Measurements from ENCODE around the gene USP37.
"Not testable (repeated sequence)": the region's sequence is repeated elsewhere in the genome, so short reads cannot be mapped to it uniquely, and the experiment has no call there.

The USP37 gene

DNA sequence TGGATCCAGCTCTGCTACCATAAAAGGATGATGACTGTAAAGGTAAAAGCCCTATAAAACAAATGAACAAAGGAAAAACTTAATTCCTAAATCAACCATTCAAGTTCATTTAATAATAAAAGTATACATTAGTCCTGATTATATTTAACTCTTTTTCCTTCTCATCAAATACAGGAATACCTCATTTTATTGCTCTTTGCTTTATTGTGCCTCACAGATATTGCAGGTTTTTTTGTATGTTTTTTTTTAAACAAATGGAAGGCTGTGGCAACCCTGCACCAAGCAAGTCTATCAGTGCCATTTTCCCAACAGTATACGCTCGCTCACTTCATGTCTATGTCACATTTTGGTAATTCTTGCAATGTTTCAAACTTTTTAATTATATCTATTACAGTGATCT, 38.2 kb downstream of the USP37 start:
- H3K9me3 ChIP-seq (ENCODE audit: control insufficient read depth, insufficient read depth, low read length): no peaks in the 10 kb centered on the region
- no peaks in the 10 kb centered on the region for H3K4me1 ChIP-seq (ENCODE audit: insufficient read depth, low read length)
- no peak overlapping the region for H3K9ac ChIP-seq (ENCODE audit: low read depth, low read length)
- peaks cover 8% of the 10 kb centered on the region for H3K36me3 ChIP-seq (ENCODE audit: insufficient read depth, low read length)

- H3K4me1 ChIP-seq (ENCODE audit: insufficient read depth, low read length); H3K36me3 ChIP-seq (ENCODE audit: insufficient read depth, low read length); H3K9me3 ChIP-seq (ENCODE audit: control insufficient read depth, insufficient read depth, low read length); H3K9ac ChIP-seq (ENCODE audit: low read depth, low read length): not testable (repeated sequence)
Observed at GRCh38 chr2:218528409-218528808, 39.7 kb downstream of the USP37 start.

- Histone ChIP-seq H3K36me3 (ENCODE audit: insufficient read depth, low read length) (peaks cover 5% of the 10 kb centered on the region; the same call in 1 of the 2 replicates), H3K4me1 (ENCODE audit: insufficient read depth, low read length) (no peaks in the 10 kb centered on the region), H3K9ac (ENCODE audit: low read depth, low read length) (no peak overlapping the region)
Observed at GRCh38 chr2:218523651-218524050, 44.5 kb downstream of the USP37 start.

DNA sequence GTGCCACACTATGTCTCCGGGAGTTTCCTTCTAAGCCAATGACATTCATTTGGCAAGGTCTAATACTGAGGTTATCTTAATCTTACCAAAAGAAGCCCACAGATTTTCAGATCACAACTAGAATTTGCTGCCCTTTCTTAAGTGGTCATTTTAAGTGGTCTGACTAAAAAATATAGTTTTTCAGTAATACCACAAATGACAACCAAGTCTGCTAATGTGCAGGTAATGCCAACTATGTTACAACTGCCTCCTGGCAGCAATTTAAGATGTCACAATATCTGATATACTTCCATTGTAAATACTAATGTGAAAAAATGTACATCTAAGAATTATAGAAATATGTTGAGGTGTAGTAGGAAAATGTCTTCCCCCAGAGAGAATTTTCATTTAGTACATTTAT, 49.3 kb downstream of the USP37 start:
- Histone ChIP-seq H3K36me3 (ENCODE audit: insufficient read depth, low read length) (no peaks in the 10 kb centered on the region), H3K4me1 (ENCODE audit: insufficient read depth, low read length) (no peaks in the 10 kb centered on the region), H3K9ac (ENCODE audit: low read depth, low read length) (no peak overlapping the region)

More at GRCh38 chr2:218523651-218524050, 44.5 kb downstream of the USP37 start:
- H3K9me3 ChIP-seq (ENCODE audit: control insufficient read depth, insufficient read depth, low read length): no peaks in the 10 kb centered on the region; the same call in 1 of the 2 replicates

GRCh38 chr2:218517434-218518206, 50.5 kb downstream of the USP37 start:
- H3K4me1 ChIP-seq (ENCODE audit: insufficient read depth, low read length): no peaks in the 10 kb centered on the region
- no peak overlapping the region for H3K9ac ChIP-seq (ENCODE audit: low read depth, low read length)
- H3K36me3 ChIP-seq (ENCODE audit: insufficient read depth, low read length): no peaks in the 10 kb centered on the region
- no peaks in the 10 kb centered on the region for H3K9me3 ChIP-seq (ENCODE audit: control insufficient read depth, insufficient read depth, low read length)

More for the DNA sequence above, 49.3 kb downstream of the USP37 start:
- H3K9me3 ChIP-seq (ENCODE audit: control insufficient read depth, insufficient read depth, low read length): no peaks in the 10 kb centered on the region; the same call in 1 of the 2 replicates

- H3K9me3 ChIP-seq (ENCODE audit: control insufficient read depth, insufficient read depth, low read length): no peaks in the 10 kb centered on the region
- no peaks in the 10 kb centered on the region for H3K4me1 ChIP-seq (ENCODE audit: insufficient read depth, low read length)
- H3K9ac ChIP-seq (ENCODE audit: low read depth, low read length): no peak overlapping the region
- H3K36me3 ChIP-seq (ENCODE audit: insufficient read depth, low read length): no peaks in the 10 kb centered on the region
Observed at GRCh38 chr2:218516614-218517013, 51.5 kb downstream of the USP37 start.

DNA sequence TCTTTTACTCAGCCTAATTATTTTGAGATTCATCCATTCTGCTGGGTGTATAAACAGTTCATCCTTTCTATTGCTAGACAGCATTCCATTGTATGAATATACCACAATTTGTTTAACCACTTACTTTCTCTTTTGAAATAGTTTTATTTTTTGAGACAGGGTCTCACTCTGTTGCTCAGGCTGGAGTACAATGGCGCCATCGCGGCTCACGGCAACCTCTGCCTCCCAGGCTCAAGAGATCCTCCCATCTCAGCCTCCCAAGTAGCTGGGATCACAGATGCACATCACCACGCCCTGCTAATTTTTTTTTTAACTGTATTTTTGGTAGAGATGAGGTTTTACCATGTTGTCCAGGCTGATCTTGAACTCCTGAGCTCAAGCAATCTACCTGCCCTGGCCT, 54.5 kb downstream of the USP37 start:
- H3K9ac ChIP-seq (ENCODE audit: low read depth, low read length): no peak overlapping the region
- no peaks in the 10 kb centered on the region for H3K36me3 ChIP-seq (ENCODE audit: insufficient read depth, low read length)
- no peaks in the 10 kb centered on the region for H3K4me1 ChIP-seq (ENCODE audit: insufficient read depth, low read length)
- no peaks in the 10 kb centered on the region for H3K9me3 ChIP-seq (ENCODE audit: control insufficient read depth, insufficient read depth, low read length)

DNA sequence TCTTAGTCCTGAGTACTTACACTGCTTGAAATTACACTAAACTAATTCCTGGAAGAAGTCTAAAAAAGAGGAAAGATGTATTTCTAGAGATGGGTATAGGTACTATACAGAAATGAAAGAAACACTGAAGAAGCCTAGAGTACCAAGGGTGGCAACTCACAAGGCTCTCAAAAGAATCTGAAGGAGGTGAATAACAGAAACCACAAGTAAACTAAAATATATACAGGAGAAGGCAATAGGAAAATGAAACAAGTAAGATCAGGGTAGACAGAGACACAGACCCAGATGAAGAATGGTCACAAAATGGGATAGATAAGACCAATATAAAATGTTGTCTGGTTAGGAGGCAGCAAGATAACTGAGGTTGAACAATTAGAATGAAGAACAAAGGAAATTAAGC, 59.9 kb downstream of the USP37 start:
- no peaks in the 10 kb centered on the region for H3K36me3 ChIP-seq (ENCODE audit: insufficient read depth, low read length)
- no peak overlapping the region for H3K9ac ChIP-seq (ENCODE audit: low read depth, low read length)
- no peaks in the 10 kb centered on the region for H3K9me3 ChIP-seq (ENCODE audit: control insufficient read depth, insufficient read depth, low read length)
- H3K4me1 ChIP-seq (ENCODE audit: insufficient read depth, low read length): no peaks in the 10 kb centered on the region

GRCh38 chr2:218505754-218506371, 62.3 kb downstream of the USP37 start:
- H3K9ac ChIP-seq (ENCODE audit: low read depth, low read length): no peak overlapping the region
- H3K36me3 ChIP-seq (ENCODE audit: insufficient read depth, low read length): no peaks in the 10 kb centered on the region
- no peaks in the 10 kb centered on the region for H3K9me3 ChIP-seq (ENCODE audit: control insufficient read depth, insufficient read depth, low read length)

DNA sequence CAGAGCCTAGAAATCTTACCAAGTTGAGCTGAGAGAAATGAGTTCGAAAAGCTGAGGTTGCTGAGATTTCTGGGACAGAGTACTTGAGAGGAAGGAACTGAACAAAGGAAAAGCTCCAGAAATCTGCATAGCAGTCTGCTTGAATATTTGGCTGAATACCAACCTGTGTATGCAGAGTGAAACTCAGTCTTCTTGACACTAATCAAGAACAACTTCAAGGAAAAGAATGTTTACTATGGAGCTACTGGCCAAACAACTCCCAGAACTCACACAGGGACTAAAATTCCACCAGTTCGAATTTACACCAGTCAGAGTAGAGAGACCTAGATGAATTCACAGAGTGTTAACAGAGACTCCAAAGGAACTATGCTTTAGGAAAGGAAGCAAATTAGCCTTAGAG, 66.5 kb downstream of the USP37 start:
- Histone ChIP-seq H3K4me1 (ENCODE audit: insufficient read depth, low read length) (peaks cover 6% of the 10 kb centered on the region; the same call in 1 of the 2 replicates), H3K9ac (ENCODE audit: low read depth, low read length) (no peak overlapping the region), H3K36me3 (ENCODE audit: insufficient read depth, low read length) (0 out of 2 replicates have a peak, but pooled peaks cover 2% of the 10 kb centered on the region), H3K9me3 (ENCODE audit: control insufficient read depth, insufficient read depth, low read length) (no peaks in the 10 kb centered on the region)

More at GRCh38 chr2:218505754-218506371, 62.3 kb downstream of the USP37 start:
- H3K4me1 ChIP-seq (ENCODE audit: insufficient read depth, low read length): peaks cover 6% of the 10 kb centered on the region; the same call in 1 of the 2 replicates

DNA sequence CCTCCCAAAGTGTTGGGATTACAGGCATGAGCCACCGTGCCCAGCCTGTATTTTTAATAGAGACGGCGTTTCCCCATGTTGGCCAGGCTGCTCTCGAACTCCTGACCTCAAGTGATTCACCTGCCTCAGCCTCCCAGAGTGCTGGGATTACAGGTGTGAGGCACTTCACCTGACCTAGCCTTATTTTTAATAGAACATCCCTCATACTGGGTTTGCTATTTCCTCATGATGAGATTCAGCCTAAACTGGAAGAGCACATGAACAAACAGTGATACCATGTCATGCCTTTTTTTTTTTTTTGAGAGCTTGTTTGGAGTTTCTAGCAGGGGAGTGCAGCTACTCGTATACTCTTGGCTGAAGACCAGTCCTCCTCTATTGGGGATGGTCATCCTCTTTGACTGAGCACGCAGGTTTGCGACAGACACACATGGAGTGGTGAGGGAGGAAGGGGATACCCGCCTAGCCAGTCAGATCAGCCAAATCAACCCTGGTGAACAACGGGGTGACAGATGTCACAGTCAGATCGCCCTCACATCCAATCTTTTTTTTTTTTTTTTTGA, 67.6 kb downstream of the USP37 start:
- Histone ChIP-seq H3K4me1 (ENCODE audit: insufficient read depth, low read length) (peaks cover 6% of the 10 kb centered on the region; the same call in 1 of the 2 replicates), H3K9me3 (ENCODE audit: control insufficient read depth, insufficient read depth, low read length) (no peaks in the 10 kb centered on the region), H3K9ac (ENCODE audit: low read depth, low read length) (no peak overlapping the region), H3K36me3 (ENCODE audit: insufficient read depth, low read length) (0 out of 2 replicates have a peak, but pooled peaks cover 3% of the 10 kb centered on the region)

DNA sequence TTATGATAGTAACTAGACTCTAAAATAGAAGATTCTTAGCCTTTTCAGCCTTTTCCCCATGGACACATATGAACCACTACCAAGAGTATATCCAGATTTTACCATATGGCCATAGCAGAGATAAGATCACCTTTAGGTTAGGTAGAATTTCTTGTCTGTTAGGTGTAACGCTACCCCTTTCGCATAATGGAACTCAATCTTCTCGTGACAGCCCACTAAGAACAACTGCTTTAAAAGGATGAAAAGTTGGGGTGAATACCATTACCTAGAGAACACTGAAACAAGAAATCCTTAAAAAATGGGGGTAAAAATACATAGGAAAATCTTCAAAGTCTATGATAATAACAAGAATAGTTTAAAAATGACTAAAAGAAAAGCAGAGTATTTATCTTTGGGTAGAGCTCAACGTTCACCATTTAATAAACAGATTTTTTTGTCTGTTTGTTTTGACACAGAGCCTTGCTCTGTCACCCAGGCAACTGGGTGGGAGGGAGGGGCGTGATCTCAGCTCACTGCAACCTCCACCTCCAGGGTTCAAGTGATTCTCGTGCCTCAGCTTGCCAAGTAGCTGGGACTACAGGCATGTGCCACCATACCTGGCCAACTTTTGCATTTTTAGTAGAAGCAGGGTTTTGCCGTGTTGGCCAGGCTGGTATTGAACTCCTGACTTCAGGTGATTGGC, 82.0 kb downstream of the USP37 start:
- H3K4me1 ChIP-seq (ENCODE audit: insufficient read depth, low read length): no peaks in the 10 kb centered on the region
- H3K9ac ChIP-seq (ENCODE audit: low read depth, low read length): no peak overlapping the region
- no peaks in the 10 kb centered on the region for H3K9me3 ChIP-seq (ENCODE audit: control insufficient read depth, insufficient read depth, low read length)
- H3K36me3 ChIP-seq (ENCODE audit: insufficient read depth, low read length): peaks cover 3% of the 10 kb centered on the region; the same call in 1 of the 2 replicates

DNA sequence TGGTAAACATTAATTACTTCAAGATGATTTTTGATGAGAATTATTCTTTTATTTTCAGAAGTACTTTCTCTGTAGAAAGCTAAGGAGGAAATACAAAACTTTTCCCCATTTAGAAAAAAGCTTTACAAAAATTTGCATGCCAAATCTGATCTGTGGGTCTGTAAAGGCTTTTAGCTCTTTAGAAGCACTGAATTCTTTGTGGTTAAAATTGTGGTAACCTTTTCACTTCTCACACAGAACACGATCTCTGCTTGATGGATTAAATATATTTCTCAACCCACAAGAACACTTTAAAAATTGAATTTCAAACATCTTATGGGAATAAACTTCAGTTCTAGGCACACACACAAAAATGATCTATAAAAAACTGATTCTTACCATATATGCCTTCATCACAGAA, 85.5 kb downstream of the USP37 start:
- H3K9ac ChIP-seq (ENCODE audit: low read depth, low read length): no peak overlapping the region
- no peaks in the 10 kb centered on the region for H3K4me1 ChIP-seq (ENCODE audit: insufficient read depth, low read length)
- H3K9me3 ChIP-seq (ENCODE audit: control insufficient read depth, insufficient read depth, low read length): no peaks in the 10 kb centered on the region
- peaks cover 7% of the 10 kb centered on the region; the same call in 1 of the 2 replicates for H3K36me3 ChIP-seq (ENCODE audit: insufficient read depth, low read length)

DNA sequence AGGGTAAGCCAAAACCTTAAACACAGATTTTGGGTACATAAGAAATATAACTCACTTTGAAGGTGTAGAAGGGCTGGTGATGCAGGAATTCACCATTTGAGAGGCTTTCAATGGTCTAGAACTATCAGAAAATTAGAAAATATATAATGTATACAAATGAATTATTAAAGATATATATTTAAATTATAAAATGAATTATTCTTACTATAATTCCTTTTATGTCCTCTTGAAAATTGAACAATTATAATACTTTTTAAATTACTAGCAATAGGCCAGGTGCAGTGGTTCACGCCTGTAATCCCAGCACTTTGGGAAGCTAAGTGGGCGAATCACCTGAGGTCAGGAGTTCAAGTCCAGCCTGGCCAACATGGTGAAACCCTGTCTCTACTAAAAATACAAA, 88.6 kb downstream of the USP37 start:
- Histone ChIP-seq H3K36me3 (ENCODE audit: insufficient read depth, low read length) (peaks cover 9% of the 10 kb centered on the region), H3K9ac (ENCODE audit: low read depth, low read length) (no peak overlapping the region), H3K9me3 (ENCODE audit: control insufficient read depth, insufficient read depth, low read length) (no peaks in the 10 kb centered on the region), H3K4me1 (ENCODE audit: insufficient read depth, low read length) (no peaks in the 10 kb centered on the region)
